ELF-1 (cell line): ENCODE results near the gene FAM20A.
"Not testable (repeated sequence)": the region's sequence is repeated elsewhere in the genome, so short reads cannot be mapped to it uniquely, and the experiment has no call there.

Experiments
- DNase-seq: peaks from one replicate; pipeline ENCODE4 v3.0.0-alpha.2; 2016; ENCODE audit warnings: low read depth, low spot score

The FAM20A gene

DNA sequence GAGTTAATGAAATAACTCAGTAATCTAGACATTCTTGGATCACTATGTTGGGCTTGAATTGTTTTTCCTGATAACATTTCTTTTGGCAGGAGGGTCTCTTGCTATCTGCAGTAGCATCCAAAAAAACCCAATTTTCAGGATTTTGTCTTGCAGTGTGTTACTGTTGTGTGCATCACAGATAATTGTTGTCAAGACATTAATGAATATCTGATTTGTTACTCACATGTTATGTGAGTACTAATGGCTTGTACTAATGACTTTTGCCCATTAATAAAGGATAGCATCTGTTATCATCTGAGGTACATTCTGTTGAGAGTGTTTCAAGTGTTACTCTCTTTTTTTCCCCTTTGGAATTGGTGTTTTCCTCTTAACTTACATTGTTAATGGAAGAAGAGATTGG, 78.9 kb downstream of the FAM20A start:
- no peak for DNase-seq

DNA sequence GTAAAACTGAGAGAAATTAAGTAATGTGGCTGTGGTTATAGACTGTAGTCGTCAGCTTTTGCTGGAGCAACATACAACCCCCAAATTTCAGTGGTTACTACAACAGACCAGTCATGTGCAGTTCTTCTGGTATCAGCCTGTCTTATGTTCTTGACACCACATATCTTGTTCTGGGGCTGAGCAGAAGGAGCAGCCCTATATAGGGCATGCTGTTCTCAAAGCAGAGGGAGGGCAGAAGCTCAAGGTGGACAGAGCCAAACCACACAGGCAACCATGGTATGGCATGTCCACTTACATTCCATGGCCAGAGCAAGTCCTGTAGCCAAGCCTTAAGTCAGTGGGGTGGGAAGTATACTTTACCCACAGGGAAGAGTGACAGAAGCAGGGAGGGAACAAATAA, 81.3 kb downstream of the FAM20A start:
- no peak for DNase-seq

DNA sequence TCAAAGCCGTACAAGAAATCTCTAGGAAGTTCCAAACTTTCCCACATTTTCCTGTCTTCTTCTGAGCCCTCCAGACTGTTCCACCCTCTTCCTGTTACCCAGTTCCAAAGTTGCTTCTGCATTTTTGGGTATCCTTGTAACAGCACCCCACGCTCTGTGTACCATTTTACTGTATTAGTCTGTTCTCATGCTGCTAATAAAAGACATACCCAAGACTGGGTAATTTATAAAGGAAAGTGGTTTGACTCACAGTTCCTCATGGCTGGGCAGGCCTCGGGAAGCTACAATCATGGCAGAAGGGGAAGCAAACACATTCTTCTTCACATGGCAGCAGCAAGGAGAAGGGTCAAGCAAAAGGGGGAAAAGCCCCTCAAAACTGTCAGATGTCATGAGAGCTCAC, 82.1 kb downstream of the FAM20A start:
- DNase-seq: not testable (repeated sequence)

- DNase-seq: peak; percentile 18
Observed at GRCh38 chr17:68518063-68518815, 82.9 kb downstream of the FAM20A start.

- DNase-seq: not testable (repeated sequence)
Observed at GRCh38 chr17:68517605-68518004, 83.6 kb downstream of the FAM20A start.

DNA sequence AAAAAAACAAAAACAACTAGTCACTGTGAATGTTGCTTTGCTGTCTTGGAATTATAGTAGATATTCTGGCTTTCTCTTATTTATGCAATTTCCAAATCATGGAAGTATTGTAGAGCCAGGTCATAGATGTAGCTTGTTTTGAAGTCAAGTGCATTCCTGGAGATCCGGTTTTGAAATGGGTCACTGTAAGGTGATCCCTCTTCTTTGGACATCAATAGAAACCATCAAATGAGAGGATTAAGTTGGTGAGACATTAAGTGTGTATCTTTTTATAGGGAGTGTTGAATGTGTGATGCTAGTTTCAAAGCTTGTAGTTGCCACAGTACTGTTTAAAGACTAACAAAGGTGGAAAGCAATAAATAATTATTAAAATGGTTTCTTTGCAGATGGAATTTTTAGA, 84.4 kb downstream of the FAM20A start:
- DNase-seq: no peak

GRCh38 chr17:68514831-68515635, 86.1 kb downstream of the FAM20A start:
- no peak for DNase-seq

DNA sequence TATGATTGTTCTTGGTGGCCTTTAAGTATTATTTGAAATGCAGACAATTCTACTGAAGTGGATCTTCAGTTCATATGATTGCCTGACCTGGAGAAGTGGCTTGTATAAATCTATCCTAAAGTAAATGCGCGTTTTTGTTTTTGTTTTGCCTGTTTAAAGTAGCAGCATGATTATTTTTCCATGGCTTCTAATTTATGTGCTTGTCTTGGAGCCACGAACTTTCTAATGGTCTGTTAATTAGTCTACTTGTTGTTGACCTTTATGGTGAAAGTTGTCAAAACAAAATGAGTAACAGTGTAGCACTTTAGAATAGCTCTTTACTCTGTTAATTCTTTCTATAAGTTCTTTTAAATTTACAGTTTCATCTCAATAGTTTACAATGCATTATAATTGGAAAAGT, 87.2 kb downstream of the FAM20A start:
- DNase-seq: no peak

DNA sequence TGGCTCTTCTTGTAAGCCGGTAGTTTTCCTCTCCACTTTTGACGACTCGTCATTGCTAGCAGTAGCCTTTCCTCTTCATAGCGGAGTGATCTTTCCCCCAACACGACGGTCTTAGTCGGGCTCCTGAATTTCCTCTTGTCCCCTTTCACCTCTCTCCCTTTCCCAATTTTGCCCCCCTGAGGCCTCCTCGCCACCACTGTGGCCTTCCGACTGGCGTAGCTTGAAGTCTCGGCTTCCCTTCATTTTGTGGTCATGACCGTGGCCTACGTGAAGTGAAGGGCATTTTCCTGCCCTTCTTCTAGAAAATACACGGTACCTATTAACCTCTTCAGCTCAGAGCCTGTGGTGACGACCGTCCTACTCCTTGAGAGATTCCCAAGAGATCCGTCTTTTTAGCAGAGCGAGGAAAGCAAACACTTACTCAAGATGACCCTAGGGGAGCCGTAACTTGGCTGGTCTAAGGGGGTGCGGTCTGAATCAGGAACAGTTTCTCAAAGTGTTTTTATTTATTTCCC, 88.2 kb downstream of the FAM20A start:
- DNase-seq: peak; percentile 61

DNA sequence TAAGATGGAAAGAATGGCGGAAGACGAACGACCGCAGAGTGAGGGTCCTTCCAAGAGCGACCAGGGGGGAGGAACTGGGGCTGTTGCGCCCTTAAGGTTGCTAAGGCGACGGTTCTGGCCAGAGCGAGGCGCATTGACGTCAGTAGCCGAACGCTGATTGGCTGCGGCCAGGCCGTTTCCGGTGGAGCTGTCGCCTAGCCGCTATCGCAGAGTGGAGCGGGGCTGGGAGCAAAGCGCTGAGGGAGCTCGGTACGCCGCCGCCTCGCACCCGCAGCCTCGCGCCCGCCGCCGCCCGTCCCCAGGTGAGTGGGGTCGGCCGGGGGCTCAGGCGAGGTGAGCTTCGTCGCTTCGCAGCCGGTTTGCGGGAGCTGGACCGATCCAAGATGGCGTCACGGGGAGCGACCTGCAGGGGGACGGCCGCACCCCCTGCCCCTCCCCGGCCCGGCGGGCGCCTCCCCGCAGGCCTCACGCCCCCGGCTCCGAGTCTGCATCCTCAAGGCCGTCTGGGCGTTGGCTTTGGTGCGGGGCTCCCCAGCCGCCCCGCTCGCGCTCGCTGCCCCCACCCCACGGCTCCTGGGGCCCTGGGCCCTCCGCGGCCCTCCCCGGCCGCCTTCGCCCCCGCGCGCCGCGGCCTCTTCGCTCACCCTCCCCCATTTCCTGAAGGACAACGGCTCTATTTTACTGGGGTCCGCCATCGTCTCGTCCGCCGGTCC, 88.8 kb downstream of the FAM20A start, which contains the start of gene PRKAR1A:
PRKAR1A (plus strand) TSS at position 184 of the 713 bp plus-strand sequence. CDS start 2,970 bp downstream, outside the sequence.
- peak; percentile 96 for DNase-seq

- DNase-seq: peak; percentile 87
Observed at GRCh38 chr17:68511671-68512246, 89.4 kb downstream of the FAM20A start.

DNA sequence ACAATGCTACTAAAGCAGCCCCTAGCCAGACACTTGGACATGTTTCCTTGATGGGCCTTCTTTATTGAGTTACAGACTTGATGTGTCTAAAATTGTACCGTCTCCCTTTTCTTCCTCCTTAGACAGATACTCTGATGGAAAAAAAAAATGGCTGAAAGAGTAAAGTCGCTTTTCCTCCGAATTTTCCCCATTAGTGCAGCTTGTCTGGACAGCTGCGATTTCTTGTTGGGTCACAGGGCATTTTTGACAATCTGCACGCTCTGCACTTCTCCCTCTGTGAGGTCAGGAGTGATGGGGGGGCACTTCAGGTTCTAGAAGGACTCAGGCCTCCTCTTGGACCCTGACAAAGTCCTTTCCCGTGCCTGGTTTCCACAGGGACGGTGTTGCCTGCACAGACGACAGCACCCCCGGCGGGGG, 89.9 kb downstream of the FAM20A start:
- DNase-seq: no peak

- DNase-seq: no peak
Observed at GRCh38 chr17:68509141-68510057, 91.8 kb downstream of the FAM20A start.

- DNase-seq: no peak
Observed at GRCh38 chr17:68507576-68507975, 93.6 kb downstream of the FAM20A start.

DNA sequence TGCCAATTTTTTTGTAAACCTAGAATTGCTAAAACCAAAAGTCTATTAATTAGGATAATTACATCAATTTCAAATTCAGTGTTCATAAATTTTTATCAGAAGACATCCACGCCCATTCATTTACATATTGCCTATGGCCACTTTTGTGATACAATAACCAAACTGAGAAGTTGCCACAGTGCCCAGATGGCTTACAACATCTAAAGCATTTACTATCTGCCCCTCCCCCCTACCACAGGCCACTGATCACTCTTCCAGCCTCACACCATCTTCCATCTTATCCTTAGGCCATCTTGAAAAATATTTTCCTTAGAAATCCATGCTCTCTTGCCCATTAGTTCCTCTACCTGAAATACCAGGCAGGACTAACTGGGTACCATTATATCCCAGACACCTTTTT, 95.2 kb downstream of the FAM20A start:
- DNase-seq: no peak

DNA sequence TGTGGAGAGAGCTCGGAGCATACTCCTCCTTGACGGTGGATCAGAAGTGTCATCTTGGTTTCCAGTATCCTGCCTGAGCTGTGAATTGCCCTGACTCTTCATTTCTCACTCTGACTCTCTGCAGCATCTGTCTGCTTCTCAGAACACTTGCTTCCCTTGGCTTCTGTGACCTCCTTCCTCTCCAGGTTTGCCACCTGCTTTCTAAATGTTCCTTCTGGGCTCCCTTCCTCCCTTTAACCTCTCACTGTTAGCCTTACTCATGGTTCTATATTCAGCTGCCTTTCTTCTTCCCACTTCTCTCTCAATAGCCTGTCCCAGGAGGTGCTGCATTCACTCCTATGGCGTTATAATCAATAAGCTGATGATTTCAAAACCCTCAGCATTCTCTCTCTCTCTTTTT, 100.1 kb downstream of the FAM20A start:
- no peak for DNase-seq

DNA sequence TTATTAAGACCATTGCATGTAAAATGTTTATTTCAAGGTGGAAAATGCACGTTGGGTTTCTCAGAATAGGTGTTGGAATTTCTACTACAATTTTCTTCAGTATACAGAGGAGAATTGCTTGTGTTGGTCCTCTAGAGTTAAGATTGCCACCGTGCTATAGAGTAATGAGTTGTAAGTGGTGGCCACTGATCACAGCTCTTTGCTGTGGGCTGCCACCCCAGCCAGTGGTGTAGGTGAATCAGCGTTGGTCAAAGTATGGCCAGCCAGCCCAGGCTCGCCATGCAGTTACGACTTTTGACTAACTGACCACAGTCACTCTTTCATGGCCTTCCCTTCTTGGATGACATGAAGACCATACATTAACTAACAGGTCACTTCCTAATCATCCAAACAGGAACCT, 101.6 kb downstream of the FAM20A start:
- no peak for DNase-seq

DNA sequence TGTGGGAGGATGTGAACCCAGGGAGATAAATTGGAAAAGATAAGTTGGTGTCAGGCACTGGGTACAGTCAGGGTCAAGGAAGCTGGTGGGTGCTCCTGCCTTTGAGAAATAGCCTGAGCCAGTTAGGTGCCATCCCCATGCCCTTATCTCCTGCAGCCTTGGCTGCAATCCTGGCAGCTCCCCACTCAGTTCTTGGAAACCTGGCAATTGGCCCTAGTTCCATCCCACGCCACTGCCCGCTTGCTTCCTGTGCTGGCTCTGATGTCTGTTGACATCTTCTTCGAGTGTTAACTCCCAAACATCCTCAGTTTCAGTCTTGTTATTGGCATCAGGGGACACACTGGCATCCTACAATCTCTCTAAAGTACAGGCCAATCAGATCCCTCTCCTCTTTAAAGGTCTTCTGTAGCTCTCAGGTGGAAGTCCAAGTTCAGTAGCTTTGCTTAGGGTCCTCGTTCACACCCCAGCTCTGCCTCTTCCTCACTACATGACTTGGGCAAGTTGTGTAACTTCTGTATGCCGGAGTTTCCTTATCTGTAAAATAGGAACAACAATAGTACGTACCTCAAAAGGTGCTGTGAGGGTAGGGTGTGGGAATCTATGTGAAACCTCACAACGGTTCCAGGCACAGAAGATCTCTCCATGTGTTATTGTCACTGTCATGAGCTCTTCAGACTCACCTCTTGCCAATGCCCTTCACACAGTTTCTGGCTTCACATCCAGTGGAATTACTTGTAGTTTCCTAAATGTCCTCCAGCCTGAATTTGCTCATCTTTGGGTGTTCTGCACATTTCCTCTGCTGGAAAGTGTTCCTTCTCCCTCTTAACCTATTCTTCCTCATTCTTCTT, 102.5 kb downstream of the FAM20A start:
- DNase-seq: no peak

- no peak for DNase-seq
Observed at GRCh38 chr17:68497885-68498319, 103.3 kb downstream of the FAM20A start.

DNA sequence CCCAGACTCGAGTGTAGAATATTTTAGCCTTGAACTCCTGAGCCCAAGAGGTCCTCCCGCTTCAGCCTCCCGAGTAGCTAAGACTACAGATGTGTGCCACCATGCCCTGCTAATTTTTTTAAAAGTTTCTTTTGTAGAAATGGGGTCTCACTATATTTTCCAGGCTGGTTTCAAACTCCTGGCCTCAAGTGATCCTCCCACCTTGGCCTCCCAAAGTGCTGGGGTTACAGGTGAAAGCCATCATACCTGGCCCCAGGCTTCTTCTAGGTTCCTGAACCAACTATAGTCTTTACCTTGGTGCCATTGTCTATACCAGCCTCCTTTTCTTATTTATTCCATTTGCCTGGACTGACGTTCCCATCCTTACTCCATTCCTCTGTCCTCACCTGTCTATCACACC, 106.1 kb downstream of the FAM20A start:
- DNase-seq: no peak
